ENCODE measurements around the gene MRPS30. TPM values are rescaled to one million over a fixed set of nuclear protein-coding genes. Genes with fewer than 3 reads are reported as not detected.

Gene MRPS30
- total RNA-seq, 4 donors from 2014 or later, result 98.0 to 134 (median 116) TPM

GRCh38 chr5:44835693-44836092, 26.9 kb downstream of the MRPS30 start:
- Histone ChIP-seq H3K36me3 (no peaks in the 10 kb centered on the region), H3K27ac (no peak overlapping the region), H3K4me3 (replicated peaks in 1 of 3) (no peak overlapping the region), H3K27me3 (no peaks in the 10 kb centered on the region), H3K9me3 (no peaks in the 10 kb centered on the region), H3K4me1 (no peaks in the 10 kb centered on the region)
- intact Hi-C loops (cut with DNase I), result no loop called here
- DNase-seq, result no peak
- WGBS, 2 donors, result 96 to 98% methylated on average over 3 of the region's 3 CpGs
- no peak for TF ChIP-seq POLR2A (IDR thresholded peaks at IDR 0.05)
- TF ChIP-seq CTCF (IDR thresholded peaks at IDR 0.05), result no peak

- 75 to 78% methylated on average over 1 of the region's 1 CpG for WGBS, 2 donors
These were observed 30.4 kb downstream of the MRPS30 start for GRCh38 chr5:44839018-44839681.

GRCh38 chr5:44842496-44843282, 33.9 kb downstream of the MRPS30 start:
- DNase-seq, result no peak
- Histone ChIP-seq H3K27me3 (no peaks in the 10 kb centered on the region), H3K4me3 (replicated peaks in 1 of 3) (no peak overlapping the region), H3K9me3 (no peaks in the 10 kb centered on the region), H3K4me1 (no peaks in the 10 kb centered on the region), H3K27ac (no peak overlapping the region), H3K36me3 (no peaks in the 10 kb centered on the region)
- TF ChIP-seq CTCF (IDR thresholded peaks at IDR 0.05) (no peak), POLR2A (IDR thresholded peaks at IDR 0.05) (no peak)
- 92 to 97% methylated on average over 2 of the region's 2 CpGs for WGBS, 2 donors
- intact Hi-C loops (cut with DNase I), result no loop called here

More at GRCh38 chr5:44839018-44839681, 30.4 kb downstream of the MRPS30 start:
- DNase-seq, result no peak
- no peak overlapping the region for H3K4me3 ChIP-seq (replicated peaks in 1 of 3)
- no peaks in the 10 kb centered on the region for H3K36me3 ChIP-seq
- H3K27ac ChIP-seq, result no peak overlapping the region
- H3K4me1 ChIP-seq, result no peaks in the 10 kb centered on the region
- intact Hi-C loops (cut with DNase I), result no loop called here
- TF ChIP-seq CTCF (IDR thresholded peaks at IDR 0.05) (no peak), POLR2A (IDR thresholded peaks at IDR 0.05) (no peak)
- no peaks in the 10 kb centered on the region for H3K9me3 ChIP-seq
- no peaks in the 10 kb centered on the region for H3K27me3 ChIP-seq

- Histone ChIP-seq H3K27me3 (no peaks in the 10 kb centered on the region), H3K9me3 (no peaks in the 10 kb centered on the region), H3K4me1 (no peaks in the 10 kb centered on the region), H3K36me3 (no peaks in the 10 kb centered on the region), H3K4me3 (replicated peaks in 1 of 3) (no peak overlapping the region), H3K27ac (no peak overlapping the region)
- no peak for DNase-seq
- 88 to 95% methylated on average over 1 of the region's 1 CpG for WGBS, 2 donors
- intact Hi-C loops (cut with DNase I), result no loop called here
- TF ChIP-seq CTCF (IDR thresholded peaks at IDR 0.05) (no peak), POLR2A (IDR thresholded peaks at IDR 0.05) (no peak)
These were observed 36.0 kb downstream of the MRPS30 start for GRCh38 chr5:44844744-44845143.

- intact Hi-C loops (cut with DNase I), result no loop called here
- Histone ChIP-seq H3K9me3 (no peaks in the 10 kb centered on the region), H3K36me3 (no peaks in the 10 kb centered on the region), H3K27me3 (no peaks in the 10 kb centered on the region), H3K27ac (no peak overlapping the region), H3K4me3 (replicated peaks in 1 of 3) (no peak overlapping the region), H3K4me1 (no peaks in the 10 kb centered on the region)
- no peak for TF ChIP-seq CTCF (IDR thresholded peaks at IDR 0.05)
- no peak for DNase-seq
- WGBS, 2 donors, result 82 to 83% methylated on average over 4 of the region's 4 CpGs
These were observed 37.0 kb downstream of the MRPS30 start for GRCh38 chr5:44845777-44846176.
